ENCODE measurements around the gene BTRC.

- TF ChIP-seq CTCF (IDR thresholded peaks at IDR 0.05) (no peak), POLR2A (IDR thresholded peaks at IDR 0.05) (no peak)
Observed at GRCh38 chr10:101485681-101486554, 132.0 kb downstream of the BTRC start.

All from stomach (tissue), 4 donors.